ENCODE results near the gene HSDL1. TPM values are rescaled to one million over a fixed set of nuclear protein-coding genes. Genes with fewer than 3 reads are reported as not detected.

Gene HSDL1
- total RNA-seq, 1 experiment from 2014 or later = 13.3 TPM

DNA sequence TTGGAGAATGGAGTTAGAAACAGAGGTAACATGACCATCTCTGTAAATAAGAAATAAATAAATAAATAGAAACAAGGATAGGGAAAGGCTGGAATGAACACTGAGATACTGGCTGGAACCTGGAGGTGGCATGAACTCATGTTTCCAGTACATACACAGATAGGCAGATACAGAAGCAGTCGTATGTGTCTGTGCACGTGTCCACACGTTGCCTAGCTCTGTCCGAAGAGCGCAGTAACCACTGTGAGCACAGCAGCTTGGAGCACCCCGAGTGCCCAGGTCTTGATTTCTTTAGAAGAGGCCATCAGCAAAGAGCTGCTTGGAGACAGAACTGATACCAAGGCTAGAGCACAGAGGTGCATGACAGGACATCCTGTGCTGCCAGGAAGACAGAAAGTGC, 65.3 kb downstream of the HSDL1 start:
- Histone ChIP-seq H3K4me3 (ENCODE audit: low read length) (no peak overlapping the region), H3K4me2 (ENCODE audit: low read length) (no peak overlapping the region), H3F3A (ENCODE audit: low read length, unreplicated experiment) (no peaks in the 10 kb centered on the region), H3K9me2 (replicated peaks; ENCODE audit: low read length) (no peaks in the 10 kb centered on the region), H3K27me3 (ENCODE audit: low read length) (no peaks in the 10 kb centered on the region), H3K9me3 (ENCODE audit: low read length) (no peaks in the 10 kb centered on the region), H3K9ac (ENCODE audit: low read length) (no peak overlapping the region), H2AFZ (ENCODE audit: low read length) (no peak overlapping the region), H3K79me2 (ENCODE audit: low read length) (peaks cover 3% of the 10 kb centered on the region; the same call in 1 of the 2 replicates), H4K20me1 (ENCODE audit: low read length) (0 out of 2 replicates have a peak, but pooled peaks cover 3% of the 10 kb centered on the region), H3K36me3 (ENCODE audit: low read depth, low read length) (peaks cover 9% of the 10 kb centered on the region), H3K4me1 (ENCODE audit: insufficient read depth, low read length) (no peaks in the 10 kb centered on the region), H3K27ac (ENCODE audit: low read length) (no peak overlapping the region)
- ChIA-PET CTCF (interaction anchor here (1.4 kb wide), 1 partner anchor 107 kb away, joined by 3 read pairs; the partner anchor contains the start of gene TAF1C), POLR2A (ENCODE audit: unreplicated experiment) (no interaction called here)
- DNase-seq (no peak), ATAC-seq (no peak)
- intact Hi-C loops (cut with micrococcal nuclease) = no loop called here
- BruUV-seq (replicated peaks) = no TSS peak
- TF ChIP-seq EZH2 (IDR thresholded peaks at IDR 0.05; ENCODE audit: low read length, unreplicated experiment) = no peak
- no peak for TF ChIP-seq EZH2phosphoT487 (IDR thresholded peaks at IDR 0.05; ENCODE audit: borderline replicate concordance, low read length)
- TF ChIP-seq, protein P1, sequence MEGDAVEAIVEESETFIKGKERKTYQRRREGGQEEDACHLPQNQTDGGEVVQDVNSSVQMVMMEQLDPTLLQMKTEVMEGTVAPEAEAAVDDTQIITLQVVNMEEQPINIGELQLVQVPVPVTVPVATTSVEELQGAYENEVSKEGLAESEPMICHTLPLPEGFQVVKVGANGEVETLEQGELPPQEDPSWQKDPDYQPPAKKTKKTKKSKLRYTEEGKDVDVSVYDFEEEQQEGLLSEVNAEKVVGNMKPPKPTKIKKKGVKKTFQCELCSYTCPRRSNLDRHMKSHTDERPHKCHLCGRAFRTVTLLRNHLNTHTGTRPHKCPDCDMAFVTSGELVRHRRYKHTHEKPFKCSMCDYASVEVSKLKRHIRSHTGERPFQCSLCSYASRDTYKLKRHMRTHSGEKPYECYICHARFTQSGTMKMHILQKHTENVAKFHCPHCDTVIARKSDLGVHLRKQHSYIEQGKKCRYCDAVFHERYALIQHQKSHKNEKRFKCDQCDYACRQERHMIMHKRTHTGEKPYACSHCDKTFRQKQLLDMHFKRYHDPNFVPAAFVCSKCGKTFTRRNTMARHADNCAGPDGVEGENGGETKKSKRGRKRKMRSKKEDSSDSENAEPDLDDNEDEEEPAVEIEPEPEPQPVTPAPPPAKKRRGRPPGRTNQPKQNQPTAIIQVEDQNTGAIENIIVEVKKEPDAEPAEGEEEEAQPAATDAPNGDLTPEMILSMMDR (conservative IDR thresholded peaks at IDR 0.05; ENCODE audit: low read depth, low read length) = no peak

DNA sequence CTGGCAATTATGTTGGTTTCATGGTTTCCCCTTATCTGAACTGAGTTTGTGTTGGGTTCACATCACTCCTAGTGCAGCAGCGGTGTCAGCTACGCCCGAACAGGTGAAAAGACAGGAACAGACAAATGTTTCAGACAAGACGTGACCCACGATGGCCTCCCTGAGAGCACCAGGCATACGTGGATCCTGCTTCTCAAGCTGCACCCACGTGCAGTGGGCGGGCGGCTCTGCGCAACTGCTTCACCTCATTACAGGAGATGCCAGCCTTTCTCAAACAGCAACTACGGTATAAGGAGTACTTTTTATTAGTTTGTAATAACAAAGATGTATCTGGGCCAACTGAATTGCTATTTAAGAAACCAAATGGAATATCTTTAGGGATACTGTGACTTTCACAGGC, 69.6 kb downstream of the HSDL1 start:
- no peaks in the 10 kb centered on the region for H3K27me3 ChIP-seq (ENCODE audit: low read length)
- no TSS peak for BruUV-seq (replicated peaks)
- ChIA-PET CTCF (no interaction called here), POLR2A (ENCODE audit: unreplicated experiment) (no interaction called here)
- no peaks in the 10 kb centered on the region for H3K4me1 ChIP-seq (ENCODE audit: insufficient read depth, low read length)
- no peaks in the 10 kb centered on the region for H3K9me2 ChIP-seq (replicated peaks; ENCODE audit: low read length)
- no peaks in the 10 kb centered on the region for H4K20me1 ChIP-seq (ENCODE audit: low read length)
- H3K36me3 ChIP-seq (ENCODE audit: low read depth, low read length) = peaks cover 3% of the 10 kb centered on the region
- no peak overlapping the region for H3K4me3 ChIP-seq (ENCODE audit: low read length)
- DNase-seq (no peak), ATAC-seq (no peak)
- no peak overlapping the region for H3K27ac ChIP-seq (ENCODE audit: low read length)
- H3K79me2 ChIP-seq (ENCODE audit: low read length) = peaks cover 3% of the 10 kb centered on the region; the same call in 1 of the 2 replicates
- H2AFZ ChIP-seq (ENCODE audit: low read length) = no peak overlapping the region
- H3K4me2 ChIP-seq (ENCODE audit: low read length) = no peak overlapping the region
- no peaks in the 10 kb centered on the region for H3K9me3 ChIP-seq (ENCODE audit: low read length)
- no peak overlapping the region for H3K9ac ChIP-seq (ENCODE audit: low read length)
- intact Hi-C loops (cut with micrococcal nuclease) = no loop called here
- TF ChIP-seq EZH2 (IDR thresholded peaks at IDR 0.05; ENCODE audit: low read length, unreplicated experiment) (no peak), EZH2phosphoT487 (IDR thresholded peaks at IDR 0.05; ENCODE audit: borderline replicate concordance, low read length) (no peak)
- TF ChIP-seq, protein P1 (conservative IDR thresholded peaks at IDR 0.05; ENCODE audit: low read depth, low read length) = no peak
- no peaks in the 10 kb centered on the region for H3F3A ChIP-seq (ENCODE audit: low read length, unreplicated experiment)

DNA sequence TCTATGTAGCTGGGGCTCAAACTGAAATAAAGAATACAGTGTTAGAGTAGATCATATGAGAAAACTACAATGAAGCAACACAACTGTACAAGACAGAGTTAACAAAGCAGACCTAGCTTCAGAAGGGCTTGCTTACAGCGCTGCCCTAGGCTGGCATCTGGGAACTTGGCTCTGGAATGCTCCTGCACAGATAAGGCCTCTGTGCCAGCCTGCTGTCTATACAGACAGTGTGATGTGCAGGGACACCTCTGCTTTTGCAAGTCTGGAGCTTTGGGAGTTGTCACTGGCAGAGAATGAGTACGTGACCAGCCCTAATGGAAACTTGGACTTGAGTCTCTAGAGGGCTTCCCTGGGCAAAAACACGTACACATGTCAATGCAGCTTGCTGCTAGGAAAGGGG, 70.3 kb downstream of the HSDL1 start:
- H3K9ac ChIP-seq (ENCODE audit: low read length) = no peak overlapping the region
- TF ChIP-seq EZH2phosphoT487 (IDR thresholded peaks at IDR 0.05; ENCODE audit: borderline replicate concordance, low read length) = no peak
- TF ChIP-seq, protein P1 (conservative IDR thresholded peaks at IDR 0.05; ENCODE audit: low read depth, low read length) = no peak
- no TSS peak for BruUV-seq (replicated peaks)
- intact Hi-C loops (cut with micrococcal nuclease) = no loop called here
- no peaks in the 10 kb centered on the region for H3K4me1 ChIP-seq (ENCODE audit: insufficient read depth, low read length)
- no peak overlapping the region for H3K4me3 ChIP-seq (ENCODE audit: low read length)
- ATAC-seq (no peak), DNase-seq (no peak)
- H3K27me3 ChIP-seq (ENCODE audit: low read length) = no peaks in the 10 kb centered on the region
- no peaks in the 10 kb centered on the region for H4K20me1 ChIP-seq (ENCODE audit: low read length)
- H3K27ac ChIP-seq (ENCODE audit: low read length) = no peak overlapping the region
- H3K4me2 ChIP-seq (ENCODE audit: low read length) = no peak overlapping the region
- H3K79me2 ChIP-seq (ENCODE audit: low read length) = peaks cover 3% of the 10 kb centered on the region; the same call in 1 of the 2 replicates
- ChIA-PET CTCF (no interaction called here), POLR2A (ENCODE audit: unreplicated experiment) (no interaction called here)
- no peaks in the 10 kb centered on the region for H3K9me3 ChIP-seq (ENCODE audit: low read length)
- H2AFZ ChIP-seq (ENCODE audit: low read length) = no peak overlapping the region
- H3F3A ChIP-seq (ENCODE audit: low read length, unreplicated experiment) = no peaks in the 10 kb centered on the region
- H3K9me2 ChIP-seq (replicated peaks; ENCODE audit: low read length) = no peaks in the 10 kb centered on the region
- peaks cover 3% of the 10 kb centered on the region for H3K36me3 ChIP-seq (ENCODE audit: low read depth, low read length)

Other genes starting within 250 kb of the HSDL1 start
- 0.95 and 1.2 TPM in 2 replicates for gene MLYCD, start 246.1 kb downstream of the HSDL1 start, total RNA-seq (2014; rRNA removed)
- 6.6 and 9.8 TPM in 2 replicates for gene OSGIN1, start 191.9 kb downstream of the HSDL1 start, total RNA-seq (2014; rRNA removed)
- 0.22 and 2.0 TPM in 2 replicates for gene NECAB2, start 176.9 kb downstream of the HSDL1 start, total RNA-seq (2014; rRNA removed)
- not detected in 2 replicates for gene SLC38A8, start 102.4 kb downstream of the HSDL1 start, total RNA-seq (2014; rRNA removed)
- 56.1 and 56.6 TPM in 2 replicates for gene MBTPS1, start 28.2 kb downstream of the HSDL1 start, total RNA-seq (2014; rRNA removed)
- gene DNAAF1, start 131 bp upstream of the HSDL1 start, total RNA-seq (2014; rRNA removed) = not detected in 2 replicates
- gene TAF1C, start 41.9 kb upstream of the HSDL1 start, total RNA-seq (2014; rRNA removed) = 21.8 and 28.0 TPM in 2 replicates
- not detected in 2 replicates for gene ADAD2, start 46.0 kb upstream of the HSDL1 start, total RNA-seq (2014; rRNA removed)
- gene KCNG4, start 94.8 kb upstream of the HSDL1 start, total RNA-seq (2014; rRNA removed) = 0.04 TPM in 1 of 2 replicates, not detected in the other
- 0.15 TPM in 1 of 2 replicates, not detected in the other for gene WFDC1, start 149.7 kb upstream of the HSDL1 start, total RNA-seq (2014; rRNA removed)
- gene ATP2C2, start 223.4 kb upstream of the HSDL1 start, total RNA-seq (2014; rRNA removed) = 26.0 and 40.5 TPM in 2 replicates

All from PC-3 (cell line).